ENCODE measurements around the gene SUMF1. TPM values are rescaled to one million over a fixed set of nuclear protein-coding genes. Genes with fewer than 3 reads are reported as not detected.

Gene SUMF1
- total RNA-seq, 1 donor from 2014 or later, result 98.4 TPM

- intact Hi-C loops (cut with DNase I), result loop anchor here (5.0 kb wide), 1 partner anchor 51 kb away; no protein-coding TSS in a partner anchor
- peaks cover 4 to 9% of the 10 kb centered on the region in 2 donors for H3K36me3 ChIP-seq
- TF ChIP-seq CTCF (IDR thresholded peaks at IDR 0.05), result no peak
These were observed 59.1 kb downstream of the SUMF1 start for GRCh38 chr3:4407941-4408340.

DNA sequence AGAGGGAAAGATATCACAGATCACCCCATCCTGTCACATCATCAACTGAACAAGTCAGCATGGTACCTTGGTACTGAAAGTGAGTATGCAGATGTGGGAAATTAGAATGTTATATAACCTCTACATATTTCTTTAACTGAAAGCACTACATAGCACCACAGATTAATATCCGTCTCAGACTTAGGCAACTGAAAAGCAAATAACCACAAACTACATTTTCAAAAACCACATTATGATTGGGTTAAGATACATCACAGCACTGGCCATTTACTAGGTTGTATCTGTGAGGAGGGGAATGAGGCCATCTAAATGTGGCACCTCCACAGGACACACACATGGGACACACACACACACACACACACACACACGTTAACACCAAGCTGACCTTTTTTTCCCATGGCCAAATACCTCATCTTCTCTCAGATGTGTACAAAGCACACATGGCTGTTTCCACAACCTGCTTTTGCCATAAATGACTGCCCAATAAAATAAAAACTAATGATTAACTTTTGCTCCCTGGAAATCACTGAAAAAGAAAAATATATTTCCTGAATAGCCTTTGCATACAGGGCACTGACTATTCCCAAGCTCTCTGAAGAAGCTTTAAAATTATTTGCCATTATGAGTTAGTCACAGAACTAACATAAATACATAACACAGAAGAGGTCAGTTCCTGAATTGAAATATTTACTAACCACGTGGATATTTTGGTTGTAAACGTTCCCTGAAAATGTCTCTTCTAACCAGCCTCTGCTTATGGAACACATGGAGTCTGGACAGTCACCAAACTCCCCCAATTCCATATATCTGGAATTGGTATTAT is 60.1 kb downstream of the SUMF1 start:
- intact Hi-C loops (cut with DNase I), result loop anchor here (5.0 kb wide), 1 partner anchor 50 kb away; no protein-coding TSS in a partner anchor
- no peaks in the 10 kb centered on the region for H3K27me3 ChIP-seq
- H3K9me3 ChIP-seq, result no peaks in the 10 kb centered on the region
- H3K36me3 ChIP-seq, result peaks cover 4 to 9% of the 10 kb centered on the region in 2 donors
- H3K27ac ChIP-seq, result no peak overlapping the region
- no peak overlapping the region for H3K4me3 ChIP-seq
- TF ChIP-seq CTCF (IDR thresholded peaks at IDR 0.05), result no peak
- H3K4me1 ChIP-seq, result peaks cover 0 to 8% of the 10 kb centered on the region in 2 donors
- DNase-seq (ENCODE audit: low spot score in 2 of 2), result no peak

More at GRCh38 chr3:4407941-4408340, 59.1 kb downstream of the SUMF1 start:
- peak overlapping the region in 1 of 2 donors; percentile 9 for H3K27ac ChIP-seq
- no peak overlapping the region for H3K4me3 ChIP-seq
- peaks cover 0 to 8% of the 10 kb centered on the region in 2 donors for H3K4me1 ChIP-seq
- DNase-seq (ENCODE audit: low spot score in 2 of 2), result no peak
- H3K27me3 ChIP-seq, result no peaks in the 10 kb centered on the region
- H3K9me3 ChIP-seq, result no peaks in the 10 kb centered on the region

DNA sequence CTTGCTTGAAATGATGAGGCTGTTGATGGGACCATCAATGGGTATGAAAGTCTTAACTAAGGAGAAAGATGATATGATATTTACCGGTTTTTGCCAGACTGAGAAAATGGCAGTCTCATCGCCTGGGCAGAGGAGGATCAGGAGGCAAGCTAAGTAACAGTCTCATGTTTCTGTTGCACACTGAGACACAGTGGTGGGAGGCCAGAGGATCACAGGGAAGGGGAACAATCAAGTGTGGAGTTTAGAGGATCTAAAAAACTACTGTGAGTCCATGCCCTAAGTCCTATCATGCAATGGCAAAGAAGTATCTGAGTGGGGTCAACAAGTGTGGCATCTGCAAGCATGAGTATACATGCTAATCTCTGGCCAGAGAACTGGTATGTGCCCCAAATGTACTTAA is 62.2 kb downstream of the SUMF1 start:
- Histone ChIP-seq H3K4me1 (peaks cover 0 to 8% of the 10 kb centered on the region in 2 donors), H3K4me3 (no peak overlapping the region), H3K36me3 (peaks cover 0 to 9% of the 10 kb centered on the region in 2 donors), H3K27me3 (no peaks in the 10 kb centered on the region), H3K9me3 (no peaks in the 10 kb centered on the region), H3K27ac (no peak overlapping the region)
- DNase-seq (ENCODE audit: low spot score in 2 of 2), result no peak
- no peak for TF ChIP-seq CTCF (IDR thresholded peaks at IDR 0.05)
- intact Hi-C loops (cut with DNase I), result loop anchor here (5.0 kb wide), 1 partner anchor 48 kb away; no protein-coding TSS in a partner anchor

DNA sequence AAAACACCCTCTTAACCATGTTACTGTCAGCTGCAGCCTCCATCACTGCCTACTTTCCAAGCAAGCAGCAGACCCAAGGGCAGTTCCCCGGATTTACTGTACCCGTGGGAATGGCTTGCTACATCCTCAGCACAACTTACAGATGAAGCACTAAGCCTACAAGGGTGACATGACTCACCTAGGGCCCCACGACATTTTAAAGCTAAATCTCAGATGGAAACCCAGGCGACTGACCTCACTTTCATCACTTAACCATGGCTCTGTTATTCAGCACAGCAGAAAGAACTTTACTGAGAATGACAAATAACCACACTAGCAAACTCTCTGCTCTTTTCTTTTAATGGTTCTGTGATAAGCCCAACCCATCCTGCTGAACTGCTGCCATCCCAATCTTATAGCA is 65.6 kb downstream of the SUMF1 start:
- no peak for TF ChIP-seq CTCF (IDR thresholded peaks at IDR 0.05)
- no peak for DNase-seq (ENCODE audit: low spot score in 2 of 2)
- peaks cover 0 to 9% of the 10 kb centered on the region in 2 donors for H3K36me3 ChIP-seq
- H3K27me3 ChIP-seq, result no peaks in the 10 kb centered on the region
- no peaks in the 10 kb centered on the region for H3K9me3 ChIP-seq
- no peak overlapping the region for H3K27ac ChIP-seq
- H3K4me1 ChIP-seq, result no peaks in the 10 kb centered on the region
- H3K4me3 ChIP-seq, result no peak overlapping the region
- intact Hi-C loops (cut with DNase I), result no loop called here

GRCh38 chr3:4399476-4399875 is 67.6 kb downstream of the SUMF1 start:
- Histone ChIP-seq H3K4me3 (no peak overlapping the region), H3K9me3 (no peaks in the 10 kb centered on the region), H3K27ac (no peak overlapping the region), H3K4me1 (no peaks in the 10 kb centered on the region), H3K36me3 (peaks cover 0 to 9% of the 10 kb centered on the region in 2 donors), H3K27me3 (no peaks in the 10 kb centered on the region)
- TF ChIP-seq CTCF (IDR thresholded peaks at IDR 0.05), result no peak
- DNase-seq (ENCODE audit: low spot score in 2 of 2), result no peak
- intact Hi-C loops (cut with DNase I), result no loop called here

Measured in ascending aorta (tissue), 2 donors.